ENCODE data around the gene ADAMTS16.

ADAMTS16 gene

GRCh38 chr5:5145651-5146529 lies 5.8 kb downstream of the ADAMTS16 start:
- DNase-seq: no peak

- DNase-seq: no peak
Observed at GRCh38 chr5:5146530-5147160, 6.5 kb downstream of the ADAMTS16 start.

- no peak for DNase-seq
Observed at GRCh38 chr5:5149154-5149553, 9.0 kb downstream of the ADAMTS16 start.

GRCh38 chr5:5150667-5151066 lies 10.5 kb downstream of the ADAMTS16 start:
- DNase-seq: no peak

- no peak for DNase-seq
Observed at GRCh38 chr5:5154733-5155132, 14.6 kb downstream of the ADAMTS16 start.

GRCh38 chr5:5155617-5156016 lies 15.5 kb downstream of the ADAMTS16 start:
- DNase-seq: no peak

GRCh38 chr5:5156471-5157082 lies 16.4 kb downstream of the ADAMTS16 start:
- DNase-seq: no peak

GRCh38 chr5:5158472-5158895 lies 18.4 kb downstream of the ADAMTS16 start:
- no peak for DNase-seq

- DNase-seq: no peak
Observed at GRCh38 chr5:5159282-5160103, 19.4 kb downstream of the ADAMTS16 start.

GRCh38 chr5:5164163-5164562 lies 24.0 kb downstream of the ADAMTS16 start:
- DNase-seq: no peak

GRCh38 chr5:5165541-5166002 lies 25.4 kb downstream of the ADAMTS16 start:
- DNase-seq: no peak

GRCh38 chr5:5169466-5169865 lies 29.3 kb downstream of the ADAMTS16 start:
- no peak for DNase-seq

GRCh38 chr5:5178136-5178535 lies 38.0 kb downstream of the ADAMTS16 start:
- DNase-seq: no peak

GRCh38 chr5:5178580-5178979 lies 38.5 kb downstream of the ADAMTS16 start:
- DNase-seq: no peak

- DNase-seq: no peak
Observed at GRCh38 chr5:5179079-5179478, 38.9 kb downstream of the ADAMTS16 start.

- no peak for DNase-seq
Observed at GRCh38 chr5:5179597-5179996, 39.5 kb downstream of the ADAMTS16 start.

- DNase-seq: no peak
Observed at GRCh38 chr5:5181650-5182324, 41.7 kb downstream of the ADAMTS16 start.

GRCh38 chr5:5182508-5183188 lies 42.5 kb downstream of the ADAMTS16 start:
- DNase-seq: no peak

GRCh38 chr5:5183189-5183699 lies 43.1 kb downstream of the ADAMTS16 start:
- no peak for DNase-seq

GRCh38 chr5:5183933-5184332 lies 43.8 kb downstream of the ADAMTS16 start:
- DNase-seq: no peak

- no peak for DNase-seq
Observed at GRCh38 chr5:5188376-5189050, 48.4 kb downstream of the ADAMTS16 start.

Measured in OCI-M1 (cell line).